ACC112 (cell line): ENCODE measurements around the gene AHRR.
A peak's percentile ranks its signal among the peaks of the same experiment; 100 is the strongest.
"Not testable (repeated sequence)": the region's sequence is repeated elsewhere in the genome, so short reads cannot be mapped to it uniquely, and the experiment has no call there.

Source experiments
- H2AFZ ChIP-seq: fragments of 200-600 bp; sonication (generic); one replicate; pipeline ENCODE4 v1.6.0; 2017; ENCODE audit warnings: antibody characterized with exemption, low read length; ENCODE audit not compliant: unreplicated experiment
- H3K27ac ChIP-seq: fragments of 200-600 bp; sonication (generic); 2 replicates; pipeline ENCODE4 v1.5.1; 2014; ENCODE audit warnings: low read depth, mild to moderate bottlenecking, antibody characterized with exemption, low read length, moderate library complexity
- H3K27me3 ChIP-seq: fragments of 200-600 bp; sonication (generic); 2 replicates; pipeline ENCODE4 v1.6.1; 2014; ENCODE audit warnings: mild to moderate bottlenecking, antibody characterized with exemption, low read length, moderate library complexity, mixed read lengths; ENCODE audit not compliant: insufficient read depth
- H3K36me3 ChIP-seq: fragments of 200-600 bp; sonication (generic); 2 replicates; pipeline ENCODE4 v1.6.1; 2016; ENCODE audit warnings: mild to moderate bottlenecking, antibody characterized with exemption, low read length, moderate library complexity, mixed read lengths; ENCODE audit not compliant: insufficient read depth
- H3K4me1 ChIP-seq: fragments of 200-600 bp; sonication (generic); one replicate; pipeline ENCODE4 v1.6.1; 2016; ENCODE audit warnings: low read length, mixed read lengths; ENCODE audit not compliant: insufficient read depth, unreplicated experiment, control insufficient read depth
- H3K4me3 ChIP-seq: fragments of 200-600 bp; sonication (generic); 2 replicates; pipeline ENCODE4 v1.5.1; 2014; ENCODE audit warnings: mild to moderate bottlenecking, low read depth, low read length
- H3K79me2 ChIP-seq: fragments of 200-600 bp; sonication (generic); one replicate; pipeline ENCODE4 v1.6.0; 2016; ENCODE audit warnings: low read length; ENCODE audit not compliant: control insufficient read depth, unreplicated experiment, insufficient read depth

Gene AHRR

DNA sequence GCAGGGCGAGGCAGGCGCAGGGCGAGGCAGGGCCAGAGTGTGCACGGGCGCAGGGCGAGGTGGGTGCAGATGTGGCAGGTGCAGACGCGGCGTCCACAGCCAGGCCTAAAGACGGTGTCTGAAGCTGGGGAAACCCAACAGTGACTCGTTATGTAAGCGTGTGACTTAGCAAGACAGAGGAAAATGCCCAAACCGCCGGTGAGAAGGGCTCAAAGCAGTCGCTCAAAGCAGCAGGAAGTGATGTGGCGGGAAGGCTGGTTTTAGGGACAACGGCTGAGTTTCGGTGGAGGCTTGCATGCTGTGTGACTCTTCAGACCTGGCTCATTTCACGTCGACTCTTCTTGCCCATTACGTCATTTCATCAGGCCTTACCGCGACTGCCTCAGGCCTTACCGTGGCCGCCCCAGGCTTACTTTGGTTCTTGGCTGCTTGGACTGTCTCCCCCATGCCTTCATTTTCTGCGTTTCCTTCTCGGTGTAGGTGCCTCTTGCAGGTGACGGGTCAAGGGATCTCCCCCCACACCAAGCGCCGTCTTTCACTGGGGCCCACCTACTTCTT is 71.0 kb downstream of the AHRR start:
- Histone ChIP-seq H3K79me2 (no peaks in the 10 kb centered on the region), H3K27ac (peak overlapping the region; percentile 60; the same call in 1 of the 2 replicates), H3K36me3 (no peaks in the 10 kb centered on the region), H3K27me3 (no peaks in the 10 kb centered on the region), H2AFZ (no peak overlapping the region), H3K4me1 (peaks cover 20% of the 10 kb centered on the region), H3K4me3 (no peak overlapping the region)

DNA sequence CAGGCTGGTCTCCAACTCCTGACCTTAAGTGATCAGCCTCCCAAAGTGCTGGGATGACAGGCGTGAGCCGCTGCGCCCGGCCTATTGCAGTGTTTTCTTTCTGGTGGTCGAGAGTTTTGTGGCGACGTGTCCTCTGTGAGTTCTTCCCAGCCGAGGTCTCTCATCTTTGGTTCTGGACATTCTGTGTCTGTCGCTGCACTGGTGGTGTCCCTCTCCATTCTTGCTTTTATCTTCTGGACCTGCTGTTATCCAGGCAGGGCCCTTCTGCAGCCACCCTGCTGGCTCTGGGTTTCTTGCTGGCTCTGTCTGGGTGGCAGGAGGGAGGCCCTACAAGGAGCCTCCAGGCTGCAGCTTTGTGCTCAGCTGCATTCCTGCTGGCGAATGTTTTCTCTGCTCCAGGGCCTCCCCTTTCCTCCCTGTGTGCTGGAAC is 72.3 kb downstream of the AHRR start:
- Histone ChIP-seq H3K4me3 (no peak overlapping the region), H2AFZ (no peak overlapping the region), H3K36me3 (no peaks in the 10 kb centered on the region), H3K27me3 (no peaks in the 10 kb centered on the region), H3K27ac (peak overlapping the region; percentile 60; the same call in 1 of the 2 replicates), H3K4me1 (peaks cover 22% of the 10 kb centered on the region), H3K79me2 (no peaks in the 10 kb centered on the region)

DNA sequence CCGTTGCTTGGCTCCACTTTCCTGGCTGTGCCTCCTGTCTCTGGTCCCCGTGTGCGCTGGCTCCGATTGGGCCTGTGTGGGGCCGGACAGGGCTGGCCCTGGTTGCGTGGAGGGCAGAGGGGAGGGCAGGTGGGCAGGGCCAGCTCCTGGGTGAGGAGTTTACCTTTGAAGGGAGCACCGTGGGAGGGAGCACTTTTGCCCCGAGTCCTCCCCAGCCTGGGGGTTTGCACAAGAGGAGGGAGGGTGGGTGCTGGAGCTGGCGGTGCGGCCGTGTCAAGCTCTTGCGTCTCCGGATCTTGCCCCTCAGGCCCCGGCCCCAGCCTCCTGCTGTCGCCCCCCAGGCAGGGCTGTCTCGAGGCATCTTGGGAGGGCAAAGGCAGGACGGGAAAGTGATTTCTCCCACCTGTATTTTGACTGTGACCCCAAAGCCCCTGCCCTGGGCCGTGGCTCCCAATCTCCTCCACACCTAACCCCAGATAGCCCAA is 73.2 kb downstream of the AHRR start:
- Histone ChIP-seq H3K79me2 (no peaks in the 10 kb centered on the region), H3K27me3 (no peaks in the 10 kb centered on the region), H3K27ac (peak overlapping the region; percentile 93), H3K4me3 (no peak overlapping the region), H3K4me1 (peaks cover 30% of the 10 kb centered on the region), H2AFZ (no peak overlapping the region), H3K36me3 (no peaks in the 10 kb centered on the region)

- H2AFZ ChIP-seq = no peak overlapping the region
- H3K36me3 ChIP-seq = no peaks in the 10 kb centered on the region
- peaks cover 33% of the 10 kb centered on the region for H3K4me1 ChIP-seq
- H3K4me3 ChIP-seq = no peak overlapping the region
- H3K27ac ChIP-seq = peak overlapping the region; percentile 93
- H3K79me2 ChIP-seq = no peaks in the 10 kb centered on the region
- no peaks in the 10 kb centered on the region for H3K27me3 ChIP-seq
Measured at GRCh38 chr5:395156-395920, 73.8 kb downstream of the AHRR start.

DNA sequence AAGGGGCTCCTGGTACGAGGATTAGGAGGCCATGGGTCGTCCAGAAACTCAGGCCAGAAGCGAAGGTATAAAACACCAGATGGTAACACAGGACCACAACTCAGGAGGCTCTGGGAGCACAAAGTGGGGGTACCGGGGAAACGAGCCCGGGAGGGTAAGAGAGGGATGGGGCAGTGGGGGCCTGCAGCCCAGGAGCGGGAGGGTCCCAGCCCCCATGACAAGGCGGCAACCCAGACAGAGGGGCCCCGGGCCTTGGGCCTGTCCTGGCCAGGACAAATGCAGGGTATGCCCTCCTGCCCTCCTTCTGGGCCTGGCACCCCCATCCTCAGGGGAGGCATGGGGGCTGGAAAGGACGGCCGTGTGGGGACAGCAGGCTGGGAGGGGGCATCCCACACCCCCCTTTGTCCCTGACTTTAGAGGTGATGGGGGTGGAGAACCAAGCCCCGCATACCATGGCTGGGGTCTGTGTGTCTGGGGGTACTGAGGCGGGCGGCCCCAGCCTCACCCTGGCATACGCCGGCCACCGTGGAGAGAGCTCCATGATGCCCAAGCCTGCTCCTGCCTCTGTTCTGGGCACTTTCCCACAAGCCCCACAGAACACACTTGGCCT is 74.5 kb downstream of the AHRR start:
- Histone ChIP-seq H2AFZ (no peak overlapping the region), H3K4me3 (no peak overlapping the region), H3K27me3 (no peaks in the 10 kb centered on the region), H3K27ac (peak overlapping the region; percentile 93), H3K36me3 (no peaks in the 10 kb centered on the region), H3K4me1 (peaks cover 40% of the 10 kb centered on the region), H3K79me2 (no peaks in the 10 kb centered on the region)

DNA sequence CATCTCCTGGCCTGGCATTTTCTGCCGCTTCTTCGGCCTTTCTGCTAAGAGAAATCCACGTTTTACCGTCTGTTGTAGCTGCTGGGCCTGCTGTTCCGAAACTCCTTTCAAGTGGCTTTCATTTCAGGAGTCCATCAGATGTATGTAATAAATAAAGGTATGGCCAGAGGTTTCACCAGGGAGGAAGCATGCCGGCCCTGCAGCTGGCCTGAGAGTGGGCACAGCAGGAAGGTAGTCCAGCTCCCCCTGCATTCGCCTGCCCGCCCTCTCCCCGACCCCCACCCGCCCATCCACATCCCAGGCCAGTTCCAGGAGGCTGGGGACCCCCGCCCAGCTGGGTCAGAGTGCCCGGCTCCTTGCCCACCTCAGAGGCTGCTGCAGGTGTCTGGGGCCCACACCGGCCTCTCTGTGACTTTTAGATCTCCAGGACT is 75.0 kb downstream of the AHRR start:
- Histone ChIP-seq H3K79me2 (no peaks in the 10 kb centered on the region), H3K27ac (peak overlapping the region; percentile 93), H3K36me3 (peaks cover 3% of the 10 kb centered on the region; the same call in 1 of the 2 replicates), H2AFZ (no peak overlapping the region), H3K4me3 (no peak overlapping the region), H3K27me3 (no peaks in the 10 kb centered on the region), H3K4me1 (peaks cover 43% of the 10 kb centered on the region)

- H2AFZ ChIP-seq, H3K4me3 ChIP-seq, H3K79me2 ChIP-seq, H3K27me3 ChIP-seq, H3K36me3 ChIP-seq: not testable (repeated sequence)
- Histone ChIP-seq H3K27ac (peak overlapping the region; percentile 97; the same call in 1 of the 2 replicates), H3K4me1 (peaks cover 43% of the 10 kb centered on the region)
Measured at GRCh38 chr5:398141-398474, 76.6 kb downstream of the AHRR start.

GRCh38 chr5:398475-399295 is 77.2 kb downstream of the AHRR start:
- peak overlapping the region; percentile 97 for H3K27ac ChIP-seq
- no peak overlapping the region for H3K4me3 ChIP-seq
- H3K36me3 ChIP-seq = peaks cover 4% of the 10 kb centered on the region; the same call in 1 of the 2 replicates
- no peaks in the 10 kb centered on the region for H3K79me2 ChIP-seq
- no peaks in the 10 kb centered on the region for H3K27me3 ChIP-seq
- H3K4me1 ChIP-seq = peaks cover 43% of the 10 kb centered on the region
- no peak overlapping the region for H2AFZ ChIP-seq

GRCh38 chr5:399296-400281 is 78.1 kb downstream of the AHRR start:
- no peak overlapping the region for H2AFZ ChIP-seq
- H3K36me3 ChIP-seq = peaks cover 4% of the 10 kb centered on the region; the same call in 1 of the 2 replicates
- H3K27ac ChIP-seq = peak overlapping the region; percentile 97
- no peaks in the 10 kb centered on the region for H3K79me2 ChIP-seq
- peak overlapping the region; percentile 61 for H3K4me3 ChIP-seq
- peaks cover 40% of the 10 kb centered on the region for H3K4me1 ChIP-seq
- no peaks in the 10 kb centered on the region for H3K27me3 ChIP-seq
